ENCODE results near the gene GCC1. TPM values are rescaled to one million over a fixed set of nuclear protein-coding genes. Genes with fewer than 3 reads are reported as not detected.
"Not testable (repeated sequence)": the region's sequence is repeated elsewhere in the genome, so short reads cannot be mapped to it uniquely, and the experiment has no call there.

GCC1 gene
- total RNA-seq, 1 donor from 2014 or later, result 7.0 TPM

GRCh38 chr7:127557803-127558202 lies 27.6 kb downstream of the GCC1 start:
- ATAC-seq (ENCODE audit: poor library complexity) (no peak), DNase-seq (no peak)
- intact Hi-C loops (cut with DNase I), result no loop called here

- ATAC-seq (ENCODE audit: poor library complexity) (no peak), DNase-seq (no peak)
- intact Hi-C loops (cut with DNase I), result no loop called here
These were observed 29.0 kb downstream of the GCC1 start for GRCh38 chr7:127556404-127556803.

DNA sequence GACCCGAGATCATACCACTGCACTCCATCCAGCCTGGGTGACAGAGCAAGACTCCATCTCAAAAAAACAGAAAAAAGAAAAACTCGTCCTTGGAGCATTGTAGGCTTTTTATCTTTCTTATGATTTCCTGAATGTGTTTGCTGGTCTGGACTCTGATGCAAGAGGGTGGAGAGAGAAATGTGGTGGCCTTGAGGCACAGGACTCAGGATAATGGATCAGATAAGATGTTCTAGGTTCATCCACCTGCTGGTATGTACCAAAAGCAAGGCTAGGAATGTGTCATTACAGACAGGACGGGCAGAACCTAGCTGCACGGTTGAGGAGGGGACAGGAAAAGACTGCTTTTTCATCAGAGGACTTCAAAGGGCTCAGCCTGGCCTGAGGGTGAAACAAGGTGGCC lies 33.5 kb downstream of the GCC1 start:
- ATAC-seq (ENCODE audit: poor library complexity), result no peak
- intact Hi-C loops (cut with DNase I), result no loop called here

DNA sequence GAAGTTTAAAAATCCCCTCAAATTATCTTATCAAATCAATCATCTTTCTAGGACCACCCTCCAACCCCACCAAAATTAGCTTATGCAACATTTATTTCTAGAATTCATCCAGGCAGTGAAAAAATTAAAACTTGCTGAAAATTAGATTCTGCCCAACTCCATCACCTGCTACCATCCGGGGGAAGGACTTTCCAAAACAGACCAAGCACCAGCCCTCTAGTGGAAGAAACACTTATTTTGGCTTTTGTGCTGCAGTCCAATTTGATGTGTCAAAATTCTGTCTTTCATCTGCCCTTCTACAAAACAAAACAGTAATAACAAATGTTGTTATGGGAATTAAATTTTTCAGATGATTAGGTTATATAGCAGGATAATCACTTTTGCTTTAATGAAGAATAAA lies 35.1 kb downstream of the GCC1 start:
- no peak for DNase-seq
- intact Hi-C loops (cut with DNase I), result no loop called here
- ATAC-seq (ENCODE audit: poor library complexity), result no peak

More for the DNA sequence above, 33.5 kb downstream of the GCC1 start:
- no peak for DNase-seq

DNA sequence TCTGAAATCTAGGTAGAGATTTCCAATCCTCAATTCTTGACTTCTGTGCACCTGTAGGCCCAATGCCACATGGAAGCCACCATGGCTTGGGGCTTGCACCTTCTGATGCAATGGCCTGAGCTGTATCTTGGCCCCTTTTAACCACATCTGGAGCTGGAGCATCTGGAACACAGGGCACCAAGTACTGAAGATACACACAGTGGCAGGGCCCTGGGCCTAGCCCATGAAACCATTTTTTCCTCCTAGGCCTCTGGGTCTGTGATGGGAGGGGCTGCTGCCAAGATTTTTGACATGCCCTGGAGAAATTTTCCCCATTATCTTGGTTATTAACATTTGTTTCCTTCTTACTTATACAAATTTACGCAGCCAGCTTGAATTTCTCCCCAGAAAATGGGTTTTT lies 39.1 kb downstream of the GCC1 start:
- intact Hi-C loops (cut with DNase I), result no loop called here

DNA sequence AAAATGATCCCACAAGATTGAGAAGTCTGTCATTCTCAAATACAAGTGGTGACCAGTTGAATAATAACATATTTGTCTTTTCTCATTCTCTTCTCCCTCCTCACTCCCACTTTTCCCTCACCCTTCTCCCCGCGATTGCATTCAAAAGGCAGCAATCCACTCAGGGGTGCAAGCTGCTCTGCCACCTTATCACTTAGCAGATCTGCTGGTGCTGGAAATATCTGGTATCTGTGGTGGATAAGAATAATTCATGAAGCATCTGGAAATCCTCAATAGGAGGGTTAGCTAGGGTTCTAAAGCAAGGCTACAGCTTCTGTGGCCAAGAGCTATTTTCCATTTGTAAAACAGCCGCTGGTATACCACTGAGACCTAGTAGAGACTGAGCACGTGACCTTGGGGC lies 43.8 kb downstream of the GCC1 start:
- intact Hi-C loops (cut with DNase I), result no loop called here

More for the DNA sequence above, 39.1 kb downstream of the GCC1 start:
- ATAC-seq (ENCODE audit: poor library complexity) (no peak), DNase-seq (no peak)

GRCh38 chr7:127540461-127540860 lies 44.9 kb downstream of the GCC1 start:
- ATAC-seq (ENCODE audit: poor library complexity); intact Hi-C loops (cut with DNase I); DNase-seq: not testable (repeated sequence)

More for the DNA sequence above, 43.8 kb downstream of the GCC1 start:
- no peak for ATAC-seq (ENCODE audit: poor library complexity)
- DNase-seq, result no peak

DNA sequence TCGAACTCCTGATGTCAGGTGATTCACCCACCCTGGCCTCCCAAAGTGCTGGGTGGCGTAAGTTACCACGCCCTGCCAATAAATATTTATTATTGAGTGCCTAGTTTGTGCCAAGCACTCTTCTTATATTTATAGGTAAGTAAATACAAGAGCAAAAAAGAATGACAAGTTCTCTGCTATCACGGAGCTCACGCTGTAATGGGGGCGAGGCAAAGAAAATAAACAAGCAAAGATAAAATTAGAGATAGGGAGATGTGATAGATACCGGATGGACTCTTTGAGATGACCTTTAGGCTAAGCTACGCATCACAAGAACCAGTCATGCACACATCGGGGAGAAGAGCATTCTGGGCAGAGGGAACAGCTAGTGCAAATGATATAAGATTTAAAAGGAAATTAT lies 46.3 kb downstream of the GCC1 start:
- no peak for ATAC-seq (ENCODE audit: poor library complexity)
- DNase-seq, result no peak
- intact Hi-C loops (cut with DNase I), result no loop called here

DNA sequence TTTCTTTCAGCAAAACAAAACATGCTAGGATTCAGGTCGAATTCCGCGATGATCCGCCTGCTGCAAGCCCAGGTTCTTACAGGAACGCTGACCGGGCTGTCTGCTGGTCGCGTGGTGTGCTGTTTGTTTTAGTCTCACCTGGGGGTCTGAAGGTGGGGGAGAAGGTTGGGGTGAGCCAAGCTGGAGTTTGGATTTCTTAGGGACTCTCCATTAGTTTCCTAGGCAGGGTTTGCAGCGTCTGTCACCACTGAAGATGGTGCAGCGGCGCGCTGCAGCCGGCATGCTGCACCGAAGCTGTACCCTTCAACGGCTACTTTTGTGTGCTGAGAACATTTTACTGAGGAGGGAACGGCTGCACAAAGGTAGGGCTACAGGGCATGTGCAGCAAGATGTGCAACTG lies 48.7 kb downstream of the GCC1 start:
- DNase-seq (no peak), ATAC-seq (ENCODE audit: poor library complexity) (no peak)
- intact Hi-C loops (cut with DNase I), result no loop called here

GRCh38 chr7:127536394-127536691 lies 49.1 kb downstream of the GCC1 start:
- DNase-seq (no peak), ATAC-seq (ENCODE audit: poor library complexity) (no peak)
- intact Hi-C loops (cut with DNase I), result no loop called here

DNA sequence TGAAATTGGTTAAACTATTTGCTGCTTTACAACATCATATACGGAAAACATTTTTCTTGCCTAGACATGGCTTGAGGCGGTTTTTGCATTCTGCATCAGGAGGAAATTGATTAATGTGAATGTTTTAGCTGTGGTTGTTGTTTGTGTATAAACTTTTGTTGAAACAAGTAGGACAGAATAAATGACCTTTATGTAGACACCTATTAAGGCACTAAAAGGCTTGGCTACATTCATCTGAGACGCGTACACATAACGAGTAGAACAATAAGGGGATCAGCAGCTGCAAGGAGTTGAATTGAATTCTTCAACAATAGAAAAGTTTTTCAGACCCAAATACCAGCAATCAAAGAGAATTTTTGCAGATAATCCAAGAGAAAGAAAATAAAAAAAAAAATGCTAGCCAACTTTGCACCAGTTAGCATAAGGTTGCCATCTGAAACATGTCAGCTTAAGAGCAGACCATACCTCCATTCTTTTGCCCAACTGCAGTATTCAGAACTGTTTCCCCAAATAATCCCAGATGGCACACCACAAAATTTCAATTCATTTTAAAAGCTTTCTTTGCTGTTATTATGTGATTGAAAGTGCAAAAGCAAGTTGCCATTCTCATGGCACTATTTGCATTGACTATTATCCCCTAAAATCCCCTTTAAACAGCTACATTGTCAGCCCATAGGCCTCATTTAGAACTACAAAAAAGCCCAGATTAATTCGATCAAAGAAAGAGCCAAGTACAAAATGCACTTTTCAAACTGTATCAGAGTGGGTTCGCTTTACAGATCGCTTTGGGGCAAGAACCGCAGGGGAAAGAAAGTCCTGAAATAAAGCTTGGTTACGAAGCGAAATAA lies 49.6 kb downstream of the GCC1 start:
- DNase-seq, result no peak
- intact Hi-C loops (cut with DNase I), result no loop called here
- no peak for ATAC-seq (ENCODE audit: poor library complexity)

DNA sequence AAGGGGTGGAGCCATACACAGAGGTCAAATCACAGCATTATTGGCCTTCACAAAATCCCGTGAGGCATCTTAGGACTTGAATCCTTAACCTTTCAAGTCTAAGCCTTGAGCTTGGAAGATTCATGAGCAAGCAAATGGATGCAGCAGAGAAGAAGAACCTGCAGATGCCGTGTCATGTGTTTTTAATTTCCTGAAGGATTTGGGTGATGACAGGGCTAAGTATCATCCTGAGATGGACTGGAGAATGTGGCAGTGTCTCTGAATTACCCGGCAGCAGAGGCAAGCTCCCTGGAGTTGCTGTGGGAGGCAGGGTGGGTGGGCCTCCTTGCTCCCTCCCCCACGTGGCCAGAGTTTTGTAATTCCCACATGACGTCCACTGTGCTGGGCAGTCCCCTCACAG lies 50.8 kb downstream of the GCC1 start:
- ATAC-seq (ENCODE audit: poor library complexity) (no peak), DNase-seq (no peak)
- intact Hi-C loops (cut with DNase I), result no loop called here

- DNase-seq (no peak), ATAC-seq (ENCODE audit: poor library complexity) (no peak)
- intact Hi-C loops (cut with DNase I), result no loop called here
These were observed 52.7 kb downstream of the GCC1 start for GRCh38 chr7:127532736-127533135.

DNA sequence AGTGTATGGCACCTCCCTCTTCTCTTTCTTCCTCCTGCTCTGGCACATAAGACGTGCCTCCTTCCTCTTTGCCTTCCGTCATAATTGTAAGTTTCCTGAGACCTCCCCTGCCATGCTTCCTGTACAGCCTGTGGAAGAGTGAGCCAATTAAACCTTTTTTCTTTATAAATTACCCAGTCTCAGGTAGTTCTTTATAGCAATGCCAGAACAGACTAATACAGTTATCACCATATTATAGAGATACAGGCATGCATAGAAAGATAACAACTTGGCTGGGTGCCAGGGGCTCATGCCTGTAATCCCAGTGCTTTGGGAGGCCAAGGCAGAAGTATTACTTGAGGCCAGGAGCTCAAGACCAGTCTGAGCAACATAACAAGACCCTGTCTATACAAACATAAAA lies 53.2 kb downstream of the GCC1 start:
- DNase-seq (no peak), ATAC-seq (ENCODE audit: poor library complexity) (no peak)
- intact Hi-C loops (cut with DNase I), result no loop called here

Other genes starting within 250 kb of the GCC1 start
- gene ZNF800, start 192.9 kb downstream of the GCC1 start, total RNA-seq, result 17.6 TPM
- gene ARF5, start 2.8 kb upstream of the GCC1 start, total RNA-seq, result 70.5 TPM
- not detected for gene FSCN3, start 8.1 kb upstream of the GCC1 start, total RNA-seq
- gene PAX4, start 32.5 kb upstream of the GCC1 start, total RNA-seq, result not detected
- gene SND1, start 66.6 kb upstream of the GCC1 start, total RNA-seq, result 81.9 TPM

All from Right ventricle myocardium superior (tissue), 1 donor.